Neuronal stem cell (in vitro differentiated cells): ENCODE measurements around the gene FER1L5.

ENCODE experiments used
- DNase-seq: peaks from one replicate; pipeline ENCODE4 v3.0.0-alpha.2; 2013; ENCODE audit warnings: low spot score
- H2AFZ ChIP-seq: one replicate; pipeline ENCODE4 v1.6.1; 2013; ENCODE audit warnings: mild to moderate bottlenecking, low read length, inconsistent platforms
- H2AK5ac ChIP-seq: 2 replicates; pipeline ENCODE4 v1.6.1; 2013; ENCODE audit warnings: low read depth, mild to moderate bottlenecking, inconsistent platforms, low read length, moderate library complexity, mixed read lengths
- H2BK120ac ChIP-seq: 2 replicates; pipeline ENCODE4 v1.6.1; 2013; ENCODE audit warnings: low read depth, mild to moderate bottlenecking, inconsistent platforms, low read length, moderate library complexity, mixed read lengths
- H2BK12ac ChIP-seq: one replicate; pipeline ENCODE4 v1.6.1; 2013; ENCODE audit warnings: low read length, inconsistent platforms
- H2BK15ac ChIP-seq: 2 replicates; pipeline ENCODE4 v1.6.1; 2013; ENCODE audit warnings: mild to moderate bottlenecking, low read length, inconsistent platforms, mixed read lengths
- H2BK5ac ChIP-seq: one replicate; pipeline ENCODE4 v1.6.1; 2013; ENCODE audit warnings: inconsistent platforms, mild to moderate bottlenecking, low read length, moderate library complexity
- H3K14ac ChIP-seq: one replicate; pipeline ENCODE4 v1.6.1; 2013; ENCODE audit warnings: low read length, inconsistent platforms
- H3K18ac ChIP-seq: 2 replicates; pipeline ENCODE4 v1.6.1; 2013; ENCODE audit warnings: low read length, inconsistent platforms
- H3K23ac ChIP-seq: 2 replicates; pipeline ENCODE4 v1.6.1; 2013; ENCODE audit warnings: low read depth, mild to moderate bottlenecking, mixed read lengths, low read length, inconsistent platforms; ENCODE audit not compliant: poor library complexity
- H3K27ac ChIP-seq: replicated peaks from 3 replicates; pipeline ENCODE4 v1.5.1; 2013; ENCODE audit warnings: low read length, inconsistent platforms
- H3K27me3 ChIP-seq, 3 experiments: 2 replicates each; pipeline ENCODE4 v1.6.1; 2013; ENCODE audit warnings: low read length in 3 of 3, mild to moderate bottlenecking in 2 of 3, inconsistent platforms in 1 of 3, low read depth in 1 of 3, mixed read lengths in 1 of 3, moderate library complexity in 1 of 3; ENCODE audit not compliant: control insufficient read depth in 3 of 3, insufficient read depth in 3 of 3
- H3K36me3 ChIP-seq, 2 donors: replicated peaks in 1 of 2; 2 replicates each; pipeline ENCODE4 v1.6.1; 2013; ENCODE audit warnings: low read length in 2 of 2; ENCODE audit not compliant: control insufficient read depth in 2 of 2, insufficient read depth in 2 of 2
- H3K4ac ChIP-seq: 2 replicates; pipeline ENCODE4 v1.6.1; 2013; ENCODE audit warnings: inconsistent platforms, mild to moderate bottlenecking, low read length, moderate library complexity
- H3K4me1 ChIP-seq, 2 donors: 1 replicate in 1 of 2; 2 replicates in 1 of 2; pipeline ENCODE4 v1.6.1; 2013; ENCODE audit warnings: low read length in 2 of 2, low read depth in 1 of 2; ENCODE audit not compliant: control insufficient read depth in 2 of 2, insufficient read depth in 1 of 2
- H3K4me2 ChIP-seq: one replicate; pipeline ENCODE4 v1.6.1; 2013; ENCODE audit warnings: mild to moderate bottlenecking, low read length, inconsistent platforms; ENCODE audit not compliant: insufficient read depth, poor library complexity, severe bottlenecking
- H3K4me3 ChIP-seq, 2 donors: 2 replicates each; pipeline ENCODE4 v1.5.1; 2013; ENCODE audit warnings: low read length in 2 of 2, mild to moderate bottlenecking in 2 of 2, inconsistent platforms in 1 of 2, moderate library complexity in 1 of 2
- H3K79me1 ChIP-seq: one replicate; pipeline ENCODE4 v1.6.1; 2013; ENCODE audit warnings: low read depth, mild to moderate bottlenecking, inconsistent platforms, low read length, moderate library complexity
- H3K9ac ChIP-seq: one replicate; pipeline ENCODE4 v1.6.1; 2013; ENCODE audit warnings: mild to moderate bottlenecking, low read depth, low read length, inconsistent platforms; ENCODE audit not compliant: poor library complexity
- H3K9me3 ChIP-seq, 2 donors: replicated peaks in 1 of 2; 2 replicates each; pipeline versions ENCODE3 to v1.6.1; 2013; ENCODE audit warnings: low read length in 2 of 2, mild to moderate bottlenecking in 2 of 2, inconsistent platforms in 1 of 2, low read depth in 1 of 2, mixed read lengths in 1 of 2, moderate library complexity in 1 of 2; ENCODE audit not compliant: control insufficient read depth in 2 of 2, insufficient read depth in 1 of 2
- H4K8ac ChIP-seq: one replicate; pipeline ENCODE4 v1.6.1; 2013; ENCODE audit warnings: low read depth, mild to moderate bottlenecking, inconsistent platforms, low read length, moderate library complexity
- H4K91ac ChIP-seq: one replicate; pipeline ENCODE4 v1.6.1; 2013; ENCODE audit warnings: low read length, low read depth, mild to moderate bottlenecking, inconsistent platforms; ENCODE audit not compliant: poor library complexity
- WGBS, 2 donors: extraction: QIAGEN DNeasy Blood & Tissue Kit; methylation state at CpG; one replicate each; pipeline ENCODE4 v1.1.7; 2013; ENCODE audit warnings: missing lambda C conversion rate in 2 of 2, mixed read lengths in 1 of 2; ENCODE audit not compliant: insufficient read length in 2 of 2, insufficient replicate concordance in 1 of 2; ENCODE audit errors: extremely low coverage in 2 of 2; 5-methylcytosine and 5-hydroxymethylcytosine counted together

The FER1L5 gene

GRCh38 chr2:96599941-96600340, 42.6 kb upstream of the FER1L5 start:
- no peak overlapping the region for H3K4me2 ChIP-seq
- H3K36me3 ChIP-seq = peaks cover 48 to 97% of the 10 kb centered on the region in 2 donors
- H2AK5ac ChIP-seq = no peak overlapping the region
- H3K79me1 ChIP-seq = no peaks in the 10 kb centered on the region
- no peaks in the 10 kb centered on the region for H3K27me3 ChIP-seq
- no peak overlapping the region for H4K91ac ChIP-seq
- no peak overlapping the region for H3K4me3 ChIP-seq
- no peak overlapping the region for H4K8ac ChIP-seq
- no peaks in the 10 kb centered on the region for H3K4me1 ChIP-seq
- no peak overlapping the region for H3K23ac ChIP-seq
- no CpG with 5 or more reads among the region's 2 CpGs for WGBS, 2 donors
- no peak overlapping the region for H3K9ac ChIP-seq
- H2BK12ac ChIP-seq = no peak overlapping the region
- no peak overlapping the region for H2BK15ac ChIP-seq
- no peak overlapping the region for H3K14ac ChIP-seq
- H2BK120ac ChIP-seq = no peak overlapping the region
- H3K27ac ChIP-seq = no peak overlapping the region
- no peak overlapping the region for H3K18ac ChIP-seq
- no peak overlapping the region for H2AFZ ChIP-seq
- H2BK5ac ChIP-seq = no peak overlapping the region
- no peak overlapping the region for H3K4ac ChIP-seq
- DNase-seq = no peak
- H3K9me3 ChIP-seq = no peaks in the 10 kb centered on the region

GRCh38 chr2:96601382-96602292, 40.9 kb upstream of the FER1L5 start:
- DNase-seq = no peak
- Histone ChIP-seq H3K79me1 (no peaks in the 10 kb centered on the region), H3K4me1 (peaks cover 1 to 2% of the 10 kb centered on the region in 2 donors), H4K8ac (no peak overlapping the region), H3K14ac (no peak overlapping the region), H3K9ac (no peak overlapping the region), H3K27me3 (no peaks in the 10 kb centered on the region), H3K18ac (no peak overlapping the region), H2BK5ac (no peak overlapping the region), H2BK12ac (no peak overlapping the region), H3K36me3 (peaks cover 51 to 97% of the 10 kb centered on the region in 2 donors), H2BK120ac (no peak overlapping the region), H4K91ac (no peak overlapping the region), H3K27ac (no peak overlapping the region), H3K4me2 (no peak overlapping the region), H3K4ac (no peak overlapping the region), H2AFZ (no peak overlapping the region), H2BK15ac (no peak overlapping the region), H3K4me3 (no peak overlapping the region), H3K23ac (no peak overlapping the region), H3K9me3 (no peaks in the 10 kb centered on the region), H2AK5ac (no peak overlapping the region)
- WGBS, 2 donors = no CpG with 5 or more reads among the region's 8 CpGs

GRCh38 chr2:96602330-96602823, 40.2 kb upstream of the FER1L5 start:
- Histone ChIP-seq H2AFZ (no peak overlapping the region), H2BK12ac (no peak overlapping the region), H4K8ac (no peak overlapping the region), H3K4me3 (no peak overlapping the region), H3K36me3 (peaks cover 54 to 97% of the 10 kb centered on the region in 2 donors), H3K9me3 (no peaks in the 10 kb centered on the region), H3K27me3 (no peaks in the 10 kb centered on the region), H2BK5ac (no peak overlapping the region), H3K79me1 (no peaks in the 10 kb centered on the region), H3K4me1 (peaks cover 5 to 6% of the 10 kb centered on the region in 2 donors), H4K91ac (no peak overlapping the region), H3K4ac (no peak overlapping the region), H3K27ac (no peak overlapping the region), H3K14ac (no peak overlapping the region), H3K4me2 (no peak overlapping the region), H2BK15ac (no peak overlapping the region), H2BK120ac (no peak overlapping the region), H3K23ac (no peak overlapping the region), H3K18ac (no peak overlapping the region), H3K9ac (no peak overlapping the region), H2AK5ac (no peak overlapping the region)
- DNase-seq = no peak
- WGBS, 2 donors = no CpG with 5 or more reads among the region's 2 CpGs

DNA sequence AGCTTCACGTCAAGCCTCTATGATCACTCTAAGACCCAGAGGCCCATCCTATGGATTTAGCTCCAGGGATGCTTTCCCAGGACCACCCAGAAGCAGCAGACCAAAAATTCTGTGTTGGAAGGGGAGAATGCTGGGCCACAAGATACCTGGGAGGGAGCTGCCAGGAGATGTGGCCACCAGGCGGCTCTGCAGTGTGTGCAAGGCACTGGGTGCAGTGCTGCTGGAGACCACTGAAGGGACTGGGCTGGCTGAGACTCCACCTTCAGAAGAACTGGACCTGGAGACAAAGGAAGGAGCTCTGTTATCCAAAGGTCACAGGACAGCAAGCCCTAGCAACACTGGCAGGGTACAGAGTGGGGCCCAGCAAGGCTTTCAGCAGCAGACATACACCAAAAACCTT, 38.5 kb upstream of the FER1L5 start:
- H3K4ac ChIP-seq = no peak overlapping the region
- peaks cover 5 to 8% of the 10 kb centered on the region in 2 donors for H3K4me1 ChIP-seq
- no peak overlapping the region for H3K27ac ChIP-seq
- H3K18ac ChIP-seq = no peak overlapping the region
- no peak overlapping the region for H2AFZ ChIP-seq
- H3K9me3 ChIP-seq = no peaks in the 10 kb centered on the region
- peaks cover 66 to 99% of the 10 kb centered on the region in 2 donors for H3K36me3 ChIP-seq
- H3K79me1 ChIP-seq = no peaks in the 10 kb centered on the region
- H2BK12ac ChIP-seq = no peak overlapping the region
- no peak overlapping the region for H4K91ac ChIP-seq
- no CpG with 5 or more reads among the region's 2 CpGs for WGBS, 2 donors
- H3K14ac ChIP-seq = no peak overlapping the region
- H2BK120ac ChIP-seq = no peak overlapping the region
- H3K4me2 ChIP-seq = no peak overlapping the region
- H2AK5ac ChIP-seq = no peak overlapping the region
- no peak overlapping the region for H4K8ac ChIP-seq
- no peak overlapping the region for H3K4me3 ChIP-seq
- no peak overlapping the region for H3K9ac ChIP-seq
- no peak for DNase-seq
- no peak overlapping the region for H3K23ac ChIP-seq
- H3K27me3 ChIP-seq = no peaks in the 10 kb centered on the region
- no peak overlapping the region for H2BK5ac ChIP-seq
- no peak overlapping the region for H2BK15ac ChIP-seq
